T follicular helper cell (primary cell): ENCODE data around the gene ECPAS.
"Not testable (repeated sequence)": the region's sequence is repeated elsewhere in the genome, so short reads cannot be mapped to it uniquely, and the experiment has no call there.

ENCODE experiments used
- DNase-seq: peaks from one replicate; pipeline ENCODE4 v3.0.0-alpha.2; 2020; ENCODE audit warnings: low read depth

ECPAS gene

DNA sequence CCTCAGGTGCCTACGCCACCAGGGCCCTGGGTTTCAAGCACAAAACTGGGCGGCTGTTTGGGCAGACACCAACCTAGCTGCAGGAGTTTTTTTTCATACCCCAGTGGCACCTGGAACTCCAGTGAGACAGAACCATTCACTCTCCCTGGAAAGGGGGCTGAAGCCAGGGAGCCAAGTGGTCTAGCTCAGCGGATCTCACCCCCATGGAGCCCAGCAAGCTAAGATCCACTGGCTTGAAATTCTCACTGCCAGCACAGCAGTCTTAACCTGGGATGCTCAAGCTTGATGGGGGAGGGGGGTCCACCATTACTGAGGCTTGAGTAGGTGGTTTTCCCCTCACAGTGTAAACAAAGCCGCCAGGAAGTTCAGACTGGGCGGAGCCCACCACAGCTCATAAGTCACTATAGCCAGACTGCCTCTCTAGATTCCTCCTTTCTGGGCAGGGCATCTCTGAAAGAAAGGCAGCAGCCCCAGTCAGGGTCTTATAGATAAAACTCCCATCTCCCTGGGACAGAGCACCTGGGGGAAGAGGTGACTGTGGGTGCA lies 149.8 kb downstream of the ECPAS start:
- not testable (repeated sequence) for DNase-seq

DNA sequence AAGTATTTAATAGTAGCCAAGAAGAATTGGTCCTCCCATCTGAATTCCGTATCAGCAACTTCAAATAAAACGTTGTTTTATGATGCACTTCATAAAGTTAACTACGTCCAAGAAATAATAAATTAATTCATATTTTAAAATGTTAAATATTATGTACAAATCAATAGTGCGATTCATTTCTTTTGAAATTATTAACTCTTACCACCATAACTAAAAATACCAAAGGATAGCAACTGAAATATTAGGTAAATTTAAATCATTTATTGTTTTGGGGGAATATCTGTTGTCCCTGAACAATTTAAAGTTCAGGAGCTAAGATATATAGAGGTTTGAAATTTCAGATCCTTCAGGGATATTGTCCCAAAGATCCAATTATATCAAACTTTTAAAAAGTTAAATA lies 154.1 kb downstream of the ECPAS start, which contains the start of gene OR2K2:
Gene OR2K2 (minus strand): TSS at position 101 of the 400 bp plus-strand sequence. CDS start 1,791 bp downstream, outside the sequence.
- no peak for DNase-seq

DNA sequence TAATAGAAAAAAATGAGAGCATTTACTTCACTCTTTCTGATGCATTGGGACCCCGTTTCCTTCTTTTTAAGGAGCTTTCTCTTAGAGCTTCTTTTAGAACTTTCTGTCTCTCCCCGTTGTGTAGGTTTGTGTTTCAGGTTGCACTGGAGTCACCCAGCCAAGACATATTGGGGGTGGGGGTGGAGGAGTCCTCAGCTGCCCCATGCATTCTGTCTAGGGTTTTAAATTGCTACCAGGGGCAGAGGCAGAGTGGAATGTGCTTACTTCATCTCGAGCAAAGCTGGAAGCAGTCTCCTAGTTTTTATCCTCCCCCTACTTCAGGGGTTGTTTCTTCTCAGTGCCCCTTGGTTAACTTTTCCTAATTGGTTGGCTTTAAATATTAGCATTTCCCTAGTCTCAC lies 163.6 kb downstream of the ECPAS start:
- DNase-seq = no peak

DNA sequence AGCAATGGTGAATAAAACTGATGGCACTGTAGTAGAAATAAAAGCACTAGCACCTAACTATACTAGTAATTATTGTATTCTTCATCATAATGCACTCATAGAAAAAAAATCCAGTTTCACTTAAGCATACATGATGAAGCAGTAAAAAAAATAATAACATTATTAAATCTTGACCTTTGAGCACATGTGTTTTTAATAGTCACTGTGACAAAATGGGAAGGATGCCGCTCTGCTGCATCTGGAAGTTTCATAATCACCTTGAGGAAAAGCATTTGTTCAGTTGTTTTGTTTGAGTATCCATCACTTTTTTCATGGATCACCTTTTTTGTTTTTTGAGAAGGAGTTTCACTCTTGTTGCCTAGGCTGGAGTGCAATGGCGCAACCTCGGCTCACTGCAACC lies 167.4 kb downstream of the ECPAS start:
- no peak for DNase-seq
